K562 (cell line): ENCODE measurements around the gene FGGY. TPM values are rescaled to one million over a fixed set of nuclear protein-coding genes. Genes with fewer than 3 reads are reported as not detected.

Experiments
- ATAC-seq: fragments of 200-7000 bp; cut with Tn5 transposase; 3 replicates; pipeline ENCODE4 v1.9.1; 2020; ENCODE audit warnings: moderate library complexity
- BruUV-seq: library from RNA; stranded (reverse); fragments of 400-500 nt; replicated peaks from 2 replicates; lab custom pipeline; 2021; lab: Mats Ljungman, UMichigan
- CTCF ChIA-PET: fragments of 300-600 bp; formaldehyde crosslinking; extraction: SDS; loops from one replicate; lab custom pipeline; 2021; ENCODE audit warnings: low intra/inter-chr PET ratio; lab: Yijun Ruan, JAX
- POLR2A ChIA-PET: fragments of 300-600, 350-650 bp; sonication (Branson Sonifier 250); formaldehyde crosslinking; extraction: SDS; loops from one replicate; lab custom pipeline; 2021; ENCODE audit warnings: antibody characterized with exemption, inconsistent platforms; lab: Yijun Ruan, JAX
- DNase-seq, 4 experiments: peaks; one replicate each; pipeline versions ENCODE4 v3.0.0 to v3.0.0-alpha.2; 2011 to 2018; ENCODE audit warnings: low spot score in 3 of 4, mixed read lengths in 3 of 4; ENCODE audit errors: extremely low read depth in 1 of 4
- FAIRE-seq: peaks from 2 replicates; lab custom pipeline; 2011; peaks lifted over from hg19 to GRCh38; lab: Jason Lieb, UNC
- H2AFZ ChIP-seq: 2 replicates; pipeline ENCODE4 v1.6.0; 2011; ENCODE audit warnings: low read depth, low read length, control low read depth, inconsistent platforms
- H3K27ac ChIP-seq: fragments of 200-600 bp; 3 replicates; pipeline ENCODE4 v1.8.0; 2011; ENCODE audit warnings: low read depth, mild to moderate bottlenecking, control low read depth, inconsistent platforms, low read length, moderate library complexity, mixed read lengths; ENCODE audit errors: extremely low read depth
- H3K27me3 ChIP-seq, 2 experiments: fragments of 300-600 bp in 1 of 2; 2 replicates in 1 of 2; 3 replicates in 1 of 2; pipeline versions ENCODE4 v1.6.0 to v1.8.0; 2011; ENCODE audit warnings: inconsistent platforms in 2 of 2, low read length in 2 of 2, mild to moderate bottlenecking in 1 of 2, mixed read lengths in 1 of 2, moderate library complexity in 1 of 2; ENCODE audit not compliant: control insufficient read depth in 2 of 2, insufficient read depth in 2 of 2
- H3K36me3 ChIP-seq: fragments of 300-600 bp; 3 replicates; pipeline ENCODE4 v1.8.0; 2011; ENCODE audit warnings: mild to moderate bottlenecking, low read length, inconsistent platforms; ENCODE audit not compliant: control insufficient read depth, insufficient read depth
- H3K4me1 ChIP-seq, 2 experiments: fragments of 200-600 bp in 1 of 2; replicated peaks in 1 of 2; 2 replicates in 1 of 2; 3 replicates in 1 of 2; pipeline versions ENCODE4 v1.5.1 to v1.8.0; 2011; ENCODE audit warnings: inconsistent platforms in 2 of 2, low read length in 2 of 2, mild to moderate bottlenecking in 1 of 2, mixed read lengths in 1 of 2, moderate library complexity in 1 of 2; ENCODE audit not compliant: control insufficient read depth in 2 of 2, insufficient read depth in 2 of 2
- H3K4me2 ChIP-seq: 2 replicates; pipeline ENCODE4 v1.6.1; 2011; ENCODE audit warnings: low read length, control low read depth, inconsistent platforms, mixed read lengths; ENCODE audit not compliant: insufficient read depth
- H3K4me3 ChIP-seq: fragments of 200-600 bp; sonication (generic), shearing (Covaris generic); 2 replicates; pipeline ENCODE4 v1.5.1; 2016; ENCODE audit warnings: control low read depth, inconsistent platforms
- H3K79me2 ChIP-seq: fragments of 200-600 bp; 3 replicates; pipeline ENCODE4 v1.8.0; 2011; ENCODE audit warnings: low read length, inconsistent platforms; ENCODE audit not compliant: control insufficient read depth, insufficient read depth
- H3K9ac ChIP-seq, 2 experiments: 2 replicates each; pipeline versions ENCODE4 v1.6.0 to v1.6.1; 2011; ENCODE audit warnings: low read depth in 2 of 2, low read length in 2 of 2, control low read depth in 1 of 2, inconsistent platforms in 1 of 2, mild to moderate bottlenecking in 1 of 2, mixed read lengths in 1 of 2; ENCODE audit not compliant: insufficient read depth in 1 of 2
- H3K9me1 ChIP-seq: one replicate; pipeline ENCODE4 v1.6.0; 2011; ENCODE audit warnings: inconsistent platforms, mild to moderate bottlenecking, low read length, moderate library complexity; ENCODE audit not compliant: control insufficient read depth, insufficient read depth
- H3K9me3 ChIP-seq: replicated peaks from 2 replicates; pipeline ENCODE4 v1.5.1; 2011; ENCODE audit warnings: low read depth, low read length, inconsistent platforms; ENCODE audit not compliant: control insufficient read depth, insufficient read depth
- H4K20me1 ChIP-seq: replicated peaks from 2 replicates; pipeline ENCODE4 v1.6.1; 2011; ENCODE audit warnings: low read length, inconsistent platforms, mixed read lengths; ENCODE audit not compliant: control insufficient read depth, insufficient read depth
- HCFC1 ChIP-seq: IDR thresholded peaks from 2 replicates; pipeline ENCODE4 v1.6.1; 2012; ENCODE audit warnings: low read depth, low read length, improper control_type of control experiment
- ILF3 ChIP-seq: fragments of 450-650 bp; IDR thresholded peaks from 2 replicates; pipeline ENCODE4 v1.6.1; 2018; ENCODE audit warnings: antibody characterized with exemption, mild to moderate bottlenecking, moderate library complexity, borderline replicate concordance
- JUN ChIP-seq, 2 experiments: sonication (generic) in 1 of 2; formaldehyde crosslinking in 1 of 2; IDR thresholded peaks; 2 replicates each; pipeline versions ENCODE4 v1.6.1 to v1.8.0; 2012 to 2022; ENCODE audit warnings: borderline replicate concordance in 2 of 2, mild to moderate bottlenecking in 2 of 2, improper control_type of control experiment in 1 of 2, low read depth in 1 of 2, low read length in 1 of 2, missing genetic modification reagents in 1 of 2
- MECOM ChIP-seq: fragments of 250-450 bp; sonication (Bioruptor Pico); IDR thresholded peaks from 2 replicates; pipeline ENCODE4 v1.8.0; 2022; ENCODE audit warnings: inconsistent platforms
- MXD1 ChIP-seq: fragments of 250-450 bp; sonication (Bioruptor Pico); IDR thresholded peaks from 2 replicates; pipeline ENCODE4 v1.8.0; 2021; ENCODE audit warnings: borderline replicate concordance, mild to moderate bottlenecking, moderate library complexity; ENCODE audit not compliant: poor library complexity, severe bottlenecking
- RREB1 ChIP-seq: fragments of 250-450 bp; sonication (Bioruptor Pico); IDR thresholded peaks from 2 replicates; pipeline ENCODE4 v1.4.0; 2020
- SP1 ChIP-seq: sonication (generic); formaldehyde crosslinking; IDR thresholded peaks from 2 replicates; pipeline ENCODE4 v1.8.1; 2022; ENCODE audit warnings: mild to moderate bottlenecking, missing genetic modification reagents
- TAF15 ChIP-seq: fragments of 200-400 bp; formaldehyde crosslinking; IDR thresholded peaks from 2 replicates; pipeline ENCODE4 v1.6.1; 2017; ENCODE audit warnings: mild to moderate bottlenecking, low read depth, low read length, moderate library complexity
- USF2 ChIP-seq: sonication (generic); formaldehyde crosslinking; IDR thresholded peaks from 2 replicates; pipeline ENCODE4 v1.5.0; 2020; ENCODE audit warnings: missing genetic modification reagents
- ZBTB9 ChIP-seq: fragments of 450-650 bp; formaldehyde crosslinking; IDR thresholded peaks from 2 replicates; pipeline ENCODE4 v1.4.0; 2020; ENCODE audit warnings: mild to moderate bottlenecking, moderate library complexity
- ZKSCAN1 ChIP-seq: fragments of 150-350 bp; IDR thresholded peaks from 2 replicates; pipeline ENCODE4 v1.6.1; 2016; ENCODE audit warnings: low read depth, low read length
- ZNF133 ChIP-seq: fragments of 250-450 bp; sonication (Bioruptor Pico); IDR thresholded peaks from 2 replicates; pipeline ENCODE4 v1.4.0; 2020; ENCODE audit warnings: mild to moderate bottlenecking
- ZNF212 ChIP-seq: fragments of 450-650 bp; formaldehyde crosslinking; IDR thresholded peaks from 2 replicates; pipeline ENCODE4 v1.4.0; 2020; ENCODE audit warnings: mild to moderate bottlenecking
- ZNF766 ChIP-seq: fragments of 200-800 bp; sonication (Bioruptor generic); conservative IDR thresholded peaks from 2 replicates; pipeline ENCODE4 v1.6.1; 2016; ENCODE audit warnings: missing genetic modification characterization, missing compliant biosample characterization
- WGBS: fragments of 100-300 bp; shearing (Covaris generic); methylation state at CpG from one replicate; pipeline ENCODE4 v1.1.6; 2016; ENCODE audit warnings: low coverage, mixed read lengths; ENCODE audit not compliant: insufficient coverage; ENCODE audit errors: missing lambda C conversion rate; 5-methylcytosine and 5-hydroxymethylcytosine counted together
- in situ Hi-C: fragments of 300-500 bp; cut with MboI; formaldehyde crosslinking; loops from 4 replicates; pipeline ENCODE4 v1.15.0; 2018; ENCODE audit warnings: inconsistent platforms, mixed read lengths
- intact Hi-C: fragments of 100-400 bp; cut with micrococcal nuclease; formaldehyde crosslinking; loops from 2 replicates; pipeline ENCODE4 v1.14.2; 2022
- polyA plus RNA-seq, 8 experiments: library from polyadenylated mRNA; depleted of rRNA in 4 of 8; stranded (reverse) in 5 of 8; unstranded in 3 of 8; fragments of >200 nt; fragmentation: Nextera tagmentation in 2 of 8; fragmentation: Illumina TruSeq in 1 of 8; extraction: Ambion mirVana in 2 of 8; extraction: Trizol in 1 of 8; gene quantifications; 2 replicates each; pipeline versions ENCODE4 v1.2.1 to v1.2.3, GENCODE V29; 2011 to 2014; ENCODE audit warnings: inconsistent platforms in 1 of 8, missing spikeins in 1 of 8
- total RNA-seq, 7 experiments: library from RNA; depleted of rRNA in 6 of 7; stranded (reverse); fragments of >200 nt in 6 of 7; fragmentation: Illumina TruSeq in 2 of 7; extraction: Trizol in 2 of 7; gene quantifications; 2 replicates each; pipeline versions ENCODE4 v1.2.1 to v1.2.3, GENCODE V29; 2011 to 2021; ENCODE audit warnings: low replicate concordance in 1 of 7

The FGGY gene
- total and polyA plus RNA-seq, 9 of the 15 experiments (the other 6 are each of a cell fraction or from before 2014, with no cell fraction given): 9.7 to 19.2 (median 12.6) TPM

- intact Hi-C loops: no loop called here
- Histone ChIP-seq H3K9me3 (no peaks in the 10 kb centered on the region), H2AFZ (no peak overlapping the region), H4K20me1 (no peaks in the 10 kb centered on the region), H3K9me1 (no peaks in the 10 kb centered on the region), H3K79me2 (no peaks in the 10 kb centered on the region), H3K36me3 (no peaks in the 10 kb centered on the region), H3K4me2 (no peak overlapping the region), H3K4me1 (no peaks in the 10 kb centered on the region; a peak in 1 of 5 replicates), H3K27ac (no peak overlapping the region), H3K4me3 (no peak overlapping the region), H3K9ac (no peak overlapping the region), H3K27me3 (peaks cover 0 to 7% of the 10 kb centered on the region in 2 experiments; a peak in 2 of 5 replicates)
- no peak for ATAC-seq
- no peak for TF ChIP-seq HCFC1
- TF ChIP-seq USF2 (CRISPR knock-in tag): no peak
- no peak for TF ChIP-seq SP1 (CRISPR knock-in tag)
- no peak for TF ChIP-seq ZBTB9
- no peak for TF ChIP-seq ZNF212 (CRISPR knock-in tag)
- TF ChIP-seq MECOM (CRISPR knock-in tag): no peak
- TF ChIP-seq TAF15: no peak
- TF ChIP-seq ZNF133: no peak
- TF ChIP-seq RREB1: no peak
- no peak for TF ChIP-seq ZKSCAN1
- no peak for TF ChIP-seq JUN (IDR thresholded peaks at IDR 0.05; ENCODE audit: borderline replicate concordance, low read depth, low read length)
- no peak for TF ChIP-seq JUN (CRISPR knock-in tag; IDR thresholded peaks at IDR 0.05; ENCODE audit: borderline replicate concordance)
- TF ChIP-seq ILF3: no peak
- TF ChIP-seq ZNF766 (CRISPR knock-in tag): no peak
- TF ChIP-seq MXD1 (CRISPR knock-in tag): no peak
- in situ Hi-C loops: no loop called here
- ChIA-PET POLR2A (no interaction called here), CTCF (no interaction called here)
- no peak for FAIRE-seq
- BruUV-seq: no TSS peak
- no peak for DNase-seq
- 9% methylated on average over 6 of the region's 6 CpGs for WGBS
These were observed 21.5 kb downstream of the FGGY start for GRCh38 chr1:59318271-59318860.
